Esophagus squamous epithelium (tissue), 5 donors: ENCODE results near the gene KCTD7. TPM values are rescaled to one million over a fixed set of nuclear protein-coding genes. Genes with fewer than 3 reads are reported as not detected.
A peak's percentile ranks its signal among the peaks of the same experiment; 100 is the strongest.
"Not testable (repeated sequence)": the region's sequence is repeated elsewhere in the genome, so short reads cannot be mapped to it uniquely, and the experiment has no call there.

Experiments
- DNase-seq: peaks from one replicate; lab custom pipeline; 2025; lab: John Stamatoyannopoulos, UW
- H3K27ac ChIP-seq, 4 donors: fragments of 200-600 bp; sonication (generic); one replicate each; pipeline ENCODE4 v1.5.1; 2016 to 2019; ENCODE audit warnings: mild to moderate bottlenecking in 1 of 4
- H3K27me3 ChIP-seq, 4 donors: fragments of 200-600 bp; sonication (generic); 1 replicate in 3 of 4; 2 replicates in 1 of 4; pipeline versions ENCODE4 v1.5.1 to v1.6.0; 2017 to 2021; ENCODE audit warnings: antibody characterized with exemption in 1 of 4
- H3K36me3 ChIP-seq, 3 donors: fragments of 200-600 bp; sonication (generic); one replicate each; pipeline ENCODE4 v1.5.1; 2016 to 2019
- H3K4me1 ChIP-seq, 3 donors: fragments of 200-600 bp; sonication (generic); one replicate each; pipeline ENCODE4 v1.5.1; 2017 to 2019
- H3K4me3 ChIP-seq, 4 donors: fragments of 200-600 bp; sonication (generic); 1 replicate in 3 of 4; 2 replicates in 1 of 4; pipeline ENCODE4 v1.5.1; 2016 to 2019; ENCODE audit warnings: mild to moderate bottlenecking in 2 of 4, moderate library complexity in 1 of 4
- H3K9me3 ChIP-seq, 3 donors: fragments of 200-600 bp; sonication (generic); one replicate each; pipeline ENCODE4 v1.5.1; 2016 to 2019
- POLR2A ChIP-seq, 4 donors: fragments of 450-650 bp; IDR thresholded peaks; one replicate each; pipeline ENCODE4 v1.6.1; 2017; ENCODE audit warnings: antibody characterized with exemption in 4 of 4, mild to moderate bottlenecking in 4 of 4, moderate library complexity in 3 of 4
- WGBS, 2 donors: methylation state at CpG; one replicate each; pipeline ENCODE4 v1.1.5; 2018; 5-methylcytosine and 5-hydroxymethylcytosine counted together
- intact Hi-C: fragments of 100-400 bp; cut with DNase I; formaldehyde crosslinking; loops from one replicate; pipeline ENCODE4 v1.15.0; 2022
- total RNA-seq, 4 donors: library from RNA; depleted of rRNA; stranded (reverse); fragments of >200 nt; gene quantifications; one replicate each; pipeline ENCODE4 v1.1.0, GENCODE V29; 2016
- TF ChIP-seq, protein P1 (sequence below), 6 experiments: fragments of 450-650 bp in 4 of 6; fragments of 200-600 bp in 2 of 6; sonication (generic) in 2 of 6; IDR thresholded peaks; one replicate each; pipeline ENCODE4 v1.5.1; 2016 to 2019; ENCODE audit warnings: antibody characterized with exemption in 6 of 6, mild to moderate bottlenecking in 4 of 6, moderate library complexity in 4 of 6
- donor health status: DM: yes; HTN: yes; CAD: no.

The KCTD7 gene
- 1 to 10 TPM in 3 of 4 donors, under 1 TPM in 1; 0.99 to 6.1 (median 3.5) TPM for total RNA-seq

DNA sequence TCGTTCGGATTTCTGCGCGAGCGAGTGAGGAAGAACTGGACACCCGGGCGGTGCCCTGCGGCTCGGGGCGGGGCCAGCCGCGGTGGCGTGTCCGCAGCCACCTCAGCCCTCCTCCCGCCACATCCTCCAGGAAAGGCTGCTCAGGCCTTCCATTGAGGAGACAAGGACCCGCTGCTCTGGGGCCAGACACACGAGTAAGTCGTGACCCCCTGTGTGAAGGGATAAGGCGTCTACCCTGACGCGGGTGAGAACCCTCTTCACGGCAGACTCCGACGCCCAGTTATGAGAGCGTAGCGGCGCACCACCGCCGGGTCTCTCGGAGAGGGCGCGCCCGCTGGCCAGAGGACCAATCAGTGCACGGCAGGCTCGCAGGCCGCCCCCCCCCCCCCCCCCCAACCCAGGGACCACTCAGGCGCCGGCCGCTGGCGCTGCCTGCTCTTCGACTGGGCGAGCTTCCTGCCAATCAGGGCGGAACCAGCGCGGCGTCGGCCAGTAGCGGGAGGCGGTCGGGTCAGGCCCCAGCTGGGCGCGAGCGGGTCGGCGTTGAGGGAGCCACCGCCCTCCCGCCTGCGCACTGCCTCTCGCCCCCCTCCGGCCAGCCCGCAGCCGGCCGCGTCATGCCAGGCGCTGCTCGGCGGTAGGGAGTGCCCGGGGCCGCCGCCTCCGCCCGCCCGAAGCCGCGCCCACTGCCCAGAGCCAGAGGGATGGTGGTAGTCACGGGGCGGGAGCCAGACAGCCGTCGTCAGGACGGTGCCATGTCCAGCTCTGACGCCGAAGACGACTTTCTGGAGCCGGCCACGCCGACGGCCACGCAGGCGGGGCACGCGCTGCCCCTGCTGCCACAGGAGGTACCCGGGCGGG is at the start of gene KCTD7:
Gene KCTD7, plus strand, starts transcription at position 521 of the 861 bp plus-strand sequence. Its CDS starts 184 bp downstream, at position 705.
- Histone ChIP-seq H3K27me3 (no peaks in the 10 kb centered on the region), H3K4me1 (peaks cover 5 to 47% (median 15%) of the 10 kb centered on the region in 3 donors), H3K9me3 (no peaks in the 10 kb centered on the region), H3K27ac (peak within 1 kb of the TSS; percentile 95 to 99 (median 98)), H3K36me3 (peaks cover 0 to 7% (median 0%) of the 10 kb centered on the region in 3 donors), H3K4me3 (peak within 1 kb of the TSS; percentile 69 to 96 (median 82))
- 0% methylated on average over 10 to 14 of the region's 93 CpGs for WGBS, 2 donors
- DNase-seq: peak; percentile 85
- TF ChIP-seq, protein P1, sequence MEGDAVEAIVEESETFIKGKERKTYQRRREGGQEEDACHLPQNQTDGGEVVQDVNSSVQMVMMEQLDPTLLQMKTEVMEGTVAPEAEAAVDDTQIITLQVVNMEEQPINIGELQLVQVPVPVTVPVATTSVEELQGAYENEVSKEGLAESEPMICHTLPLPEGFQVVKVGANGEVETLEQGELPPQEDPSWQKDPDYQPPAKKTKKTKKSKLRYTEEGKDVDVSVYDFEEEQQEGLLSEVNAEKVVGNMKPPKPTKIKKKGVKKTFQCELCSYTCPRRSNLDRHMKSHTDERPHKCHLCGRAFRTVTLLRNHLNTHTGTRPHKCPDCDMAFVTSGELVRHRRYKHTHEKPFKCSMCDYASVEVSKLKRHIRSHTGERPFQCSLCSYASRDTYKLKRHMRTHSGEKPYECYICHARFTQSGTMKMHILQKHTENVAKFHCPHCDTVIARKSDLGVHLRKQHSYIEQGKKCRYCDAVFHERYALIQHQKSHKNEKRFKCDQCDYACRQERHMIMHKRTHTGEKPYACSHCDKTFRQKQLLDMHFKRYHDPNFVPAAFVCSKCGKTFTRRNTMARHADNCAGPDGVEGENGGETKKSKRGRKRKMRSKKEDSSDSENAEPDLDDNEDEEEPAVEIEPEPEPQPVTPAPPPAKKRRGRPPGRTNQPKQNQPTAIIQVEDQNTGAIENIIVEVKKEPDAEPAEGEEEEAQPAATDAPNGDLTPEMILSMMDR (IDR thresholded peaks at IDR 0.05): no peak
- peak in 3 of 4 donors; percentile 97 for TF ChIP-seq POLR2A (IDR thresholded peaks at IDR 0.05)
- intact Hi-C loops: no loop called here

DNA sequence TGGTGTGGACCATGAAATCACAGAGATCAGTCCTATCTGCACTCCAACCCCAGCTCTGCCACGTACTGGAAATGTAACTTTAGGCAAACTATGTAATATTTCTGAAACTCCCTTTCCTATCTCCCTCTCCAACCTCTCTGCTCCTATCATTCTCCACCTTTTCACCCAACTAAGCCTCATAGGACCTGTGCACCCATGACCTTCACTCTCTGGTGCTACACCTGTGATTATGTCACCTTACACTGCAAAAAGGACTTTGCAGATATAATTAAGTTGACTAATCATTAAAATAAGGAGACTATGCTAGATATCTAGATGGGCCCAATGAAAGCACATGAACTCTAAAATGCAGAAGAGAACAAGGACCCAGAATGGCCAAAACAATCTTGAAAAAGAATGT is 48.3 kb upstream of the KCTD7 start:
- intact Hi-C loops, DNase-seq, H3K27ac ChIP-seq, H3K4me3 ChIP-seq, H3K27me3 ChIP-seq, H3K9me3 ChIP-seq: not testable (repeated sequence)
- Histone ChIP-seq H3K36me3 (peaks cover 0 to 47% (median 0%) of the 10 kb centered on the region in 3 donors), H3K4me1 (peaks cover 0 to 27% (median 5%) of the 10 kb centered on the region in 3 donors)
- WGBS, 2 donors: 82 to 94% methylated on average over 1 of the region's 1 CpG

DNA sequence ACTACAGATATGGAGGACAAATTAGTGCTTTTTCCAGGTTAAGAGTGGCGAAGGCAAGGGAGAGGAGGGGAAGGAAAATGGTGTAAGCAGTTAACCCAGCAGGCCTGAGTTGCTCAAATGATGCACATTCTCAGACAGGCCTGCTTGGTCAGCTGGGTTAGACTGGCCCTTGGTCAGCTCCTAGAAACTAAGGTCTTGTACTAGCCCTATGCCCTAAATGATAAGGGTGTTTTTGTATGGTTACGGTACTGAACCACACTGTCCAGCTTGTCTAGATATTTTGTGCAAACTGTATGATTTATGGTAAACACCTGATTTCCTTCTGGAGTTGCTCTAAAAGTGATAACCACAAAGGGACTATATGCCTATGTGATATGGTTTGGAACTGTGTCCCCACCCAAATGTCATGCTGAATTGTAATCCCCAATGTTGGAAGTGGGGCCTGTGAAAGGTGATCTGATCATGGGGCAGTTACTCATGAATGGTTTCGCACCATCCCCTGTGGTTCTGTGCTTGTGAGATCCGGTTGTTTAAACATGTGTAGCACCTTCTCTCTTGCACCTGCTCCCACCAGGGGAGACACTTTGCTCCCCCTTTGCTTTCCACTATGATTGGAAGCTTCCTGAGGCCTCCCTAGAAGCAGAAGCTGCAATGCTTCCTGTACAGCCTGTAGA is 45.7 kb upstream of the KCTD7 start:
- intact Hi-C loops: not testable (repeated sequence)
- 89 to 91% methylated on average over 4 of the region's 4 CpGs for WGBS, 2 donors

DNA sequence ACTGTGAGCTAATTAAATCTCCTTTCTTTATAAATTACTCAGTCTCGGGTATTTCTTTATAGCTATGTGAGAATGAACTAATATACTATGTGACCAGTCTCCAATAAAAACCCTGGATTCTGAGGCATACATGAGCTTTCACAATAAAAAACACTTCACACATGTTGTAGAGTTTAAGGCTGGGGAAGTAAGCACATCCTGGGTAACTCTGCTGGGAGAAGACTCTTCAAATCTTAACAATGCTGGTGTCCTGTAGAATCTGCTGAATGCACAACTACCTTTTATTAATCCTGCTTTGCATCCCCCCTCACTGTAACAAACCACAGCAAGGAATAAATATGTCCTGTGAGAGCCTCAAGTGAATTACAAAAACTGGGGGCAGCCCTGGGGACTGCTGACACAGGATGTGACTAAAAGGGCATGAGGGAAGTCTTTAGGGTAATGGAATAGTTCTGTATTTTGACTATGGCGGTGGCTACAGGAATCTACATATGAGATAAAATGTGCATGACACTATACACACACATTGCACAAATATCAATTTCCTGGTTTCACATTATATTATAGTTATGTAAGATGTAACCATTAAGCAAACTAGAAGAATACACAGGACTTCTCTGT is 45.1 kb upstream of the KCTD7 start:
- intact Hi-C loops: no loop called here
- TF ChIP-seq POLR2A (IDR thresholded peaks at IDR 0.05): no peak
- TF ChIP-seq, protein P1 (IDR thresholded peaks at IDR 0.05): no peak
- Histone ChIP-seq H3K4me1 (peaks cover 3 to 39% (median 4%) of the 10 kb centered on the region in 3 donors), H3K36me3 (peaks cover 0 to 51% (median 0%) of the 10 kb centered on the region in 3 donors), H3K27me3 (no peaks in the 10 kb centered on the region), H3K4me3 (no peak overlapping the region), H3K27ac (no peak overlapping the region), H3K9me3 (no peaks in the 10 kb centered on the region)
- DNase-seq: no peak
- 88 to 92% methylated on average over 2 of the region's 2 CpGs for WGBS, 2 donors

More for the DNA sequence above, 45.7 kb upstream of the KCTD7 start:
- not testable (repeated sequence) for H3K4me3 ChIP-seq, H3K9me3 ChIP-seq, DNase-seq, H3K27ac ChIP-seq, H3K27me3 ChIP-seq
- H3K4me1 ChIP-seq: peaks cover 3 to 34% (median 4%) of the 10 kb centered on the region in 3 donors
- H3K36me3 ChIP-seq: peaks cover 0 to 51% (median 0%) of the 10 kb centered on the region in 3 donors

DNA sequence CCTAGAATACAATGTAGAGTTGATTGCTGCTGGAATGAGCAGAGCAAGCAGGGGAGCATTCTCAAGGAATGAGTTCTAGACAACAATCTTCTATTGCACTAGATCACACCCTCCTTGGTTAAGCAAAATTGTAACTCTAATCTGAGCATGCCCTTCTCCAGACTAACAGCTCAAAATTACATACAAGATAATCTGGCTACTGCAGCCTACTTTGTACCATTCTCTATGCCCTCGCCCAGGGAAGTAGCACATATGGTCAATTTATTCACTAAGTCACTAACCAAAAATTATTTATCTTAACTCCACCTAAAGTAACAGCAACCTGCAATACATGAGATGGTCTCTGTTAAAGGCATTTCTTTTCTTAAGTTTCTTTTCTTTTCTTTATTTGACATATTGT is 42.5 kb upstream of the KCTD7 start:
- Histone ChIP-seq H3K4me1 (peaks cover 4 to 59% (median 22%) of the 10 kb centered on the region in 3 donors), H3K27me3 (no peaks in the 10 kb centered on the region), H3K36me3 (peaks cover 0 to 47% (median 0%) of the 10 kb centered on the region in 3 donors), H3K4me3 (no peak overlapping the region), H3K9me3 (no peaks in the 10 kb centered on the region), H3K27ac (no peak overlapping the region)
- 100% methylated on average over 1 of the region's 1 CpG for WGBS, 2 donors
- DNase-seq: no peak
- intact Hi-C loops: no loop called here
- TF ChIP-seq, protein P1 (IDR thresholded peaks at IDR 0.05): no peak
- TF ChIP-seq POLR2A (IDR thresholded peaks at IDR 0.05): no peak

DNA sequence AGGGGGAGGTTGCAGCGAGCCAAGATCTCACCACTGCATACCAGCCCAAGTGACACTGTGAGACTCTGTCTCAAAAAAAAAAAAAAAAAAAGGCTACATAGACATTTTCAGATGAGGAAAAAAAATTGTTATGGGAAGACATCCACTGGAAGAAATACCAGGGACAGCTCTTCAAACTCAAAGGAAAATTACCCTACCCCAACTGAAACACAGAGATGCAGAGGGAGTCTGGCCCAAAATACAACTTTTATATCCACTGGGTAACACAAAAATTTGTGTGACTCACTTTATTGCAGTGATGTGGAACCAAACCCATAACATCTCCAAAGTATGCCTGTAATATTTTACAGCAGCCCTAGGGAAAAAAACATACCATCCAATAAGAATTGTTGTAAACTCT is 40.5 kb upstream of the KCTD7 start:
- H3K27me3 ChIP-seq, H3K9me3 ChIP-seq, H3K4me3 ChIP-seq, intact Hi-C loops, DNase-seq, H3K27ac ChIP-seq: not testable (repeated sequence)
- peaks cover 0 to 27% (median 0%) of the 10 kb centered on the region in 3 donors for H3K36me3 ChIP-seq
- WGBS, 2 donors: 88 to 100% methylated on average over 1 of the region's 1 CpG
- H3K4me1 ChIP-seq: peaks cover 4 to 70% (median 28%) of the 10 kb centered on the region in 3 donors

DNA sequence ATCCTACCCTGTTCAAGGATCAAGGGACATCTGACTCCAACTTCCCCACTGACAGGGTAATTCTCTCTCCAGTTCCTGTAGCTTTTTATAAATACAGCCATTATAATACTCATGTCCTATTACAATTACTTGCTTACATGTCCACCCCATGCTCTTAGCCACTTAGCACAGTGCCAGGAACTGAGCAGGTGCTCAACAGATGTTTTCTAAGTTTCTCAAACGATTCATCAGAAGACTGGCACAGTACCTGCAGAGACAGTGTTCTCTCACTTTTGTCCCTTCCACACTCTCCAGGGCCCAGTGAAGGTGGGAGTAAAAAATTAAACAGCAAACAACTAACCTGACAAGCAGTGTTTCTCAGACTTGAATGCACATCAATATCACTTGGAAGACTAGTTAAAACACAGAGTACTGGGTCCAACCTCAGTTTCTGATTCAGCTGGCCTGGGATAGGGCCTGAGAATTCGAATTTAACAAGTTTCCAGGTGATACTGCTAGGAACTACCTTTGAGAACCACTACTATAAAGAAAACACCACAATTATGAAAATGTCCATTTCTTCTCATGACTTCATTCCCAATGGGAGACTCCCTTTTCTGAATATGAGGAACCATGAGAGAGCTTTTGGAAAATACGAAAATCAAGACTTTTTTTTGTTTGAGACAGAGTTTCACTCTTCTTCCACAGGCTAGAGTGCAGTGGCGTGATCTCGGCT is 39.7 kb upstream of the KCTD7 start:
- H3K9me3 ChIP-seq, H3K4me3 ChIP-seq, H3K27me3 ChIP-seq, intact Hi-C loops, DNase-seq, H3K27ac ChIP-seq: not testable (repeated sequence)
- 70 to 74% methylated on average over 5 of the region's 5 CpGs for whole genome bisulfite sequencing, 2 donors
- peaks cover 4 to 70% (median 28%) of the 10 kb centered on the region in 3 donors for H3K4me1 ChIP-seq
- peaks cover 0 to 19% (median 0%) of the 10 kb centered on the region in 3 donors for H3K36me3 ChIP-seq

DNA sequence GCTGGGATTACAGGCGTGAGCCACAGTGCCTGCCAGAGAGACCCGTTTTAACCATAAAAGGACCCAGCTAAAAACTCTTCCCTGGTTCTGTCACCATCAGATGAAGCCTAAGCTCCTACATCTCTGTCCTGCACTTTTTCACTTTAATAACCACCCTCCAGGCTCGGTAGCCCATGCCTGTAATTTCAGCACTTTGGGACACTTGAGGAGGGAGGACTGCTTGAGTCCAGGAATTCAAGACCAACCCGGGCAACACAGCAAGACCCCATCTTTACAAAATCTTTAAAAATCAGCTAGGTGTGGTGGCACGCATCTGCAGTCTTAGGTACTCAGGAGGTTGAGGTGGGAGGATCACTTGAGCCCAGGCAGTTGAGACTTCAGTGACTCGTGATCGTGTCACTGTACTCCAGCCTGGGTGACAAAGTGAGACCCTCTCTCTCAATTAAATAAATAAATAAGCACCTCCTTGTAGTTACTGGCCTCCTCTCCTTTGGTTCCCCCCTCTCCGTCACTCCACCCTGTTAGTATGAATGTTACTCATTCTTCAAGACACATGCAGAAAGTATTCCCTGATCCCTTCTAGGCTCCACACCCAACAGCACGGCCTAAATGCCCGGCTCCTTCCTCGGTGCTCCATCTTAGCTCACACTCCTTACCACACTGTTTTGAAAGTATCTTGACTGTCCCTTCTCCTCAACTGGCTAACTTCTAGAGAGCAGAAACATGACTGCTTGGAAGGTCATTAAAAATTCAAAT is 38.2 kb upstream of the KCTD7 start:
- peak overlapping the region; percentile 77 to 99 (median 88) for H3K4me3 ChIP-seq
- H3K27me3 ChIP-seq, H3K9me3 ChIP-seq, intact Hi-C loops, DNase-seq: not testable (repeated sequence)
- H3K36me3 ChIP-seq: peaks cover 0 to 16% (median 0%) of the 10 kb centered on the region in 3 donors
- H3K27ac ChIP-seq: peak overlapping the region; percentile 98 to 100 (median 98)
- H3K4me1 ChIP-seq: peaks cover 4 to 64% (median 28%) of the 10 kb centered on the region in 3 donors
- 43 to 48% methylated on average over 9 to 10 of the region's 11 CpGs for WGBS, 2 donors
